MCF 10A (cell line): ENCODE results near the gene STARD8. TPM values are rescaled to one million over a fixed set of nuclear protein-coding genes. Genes with fewer than 3 reads are reported as not detected.

ENCODE experiments used
- BruUV-seq: library from RNA; stranded (reverse); fragments of 400-500 nt; replicated peaks from 2 replicates; lab custom pipeline; 2021; lab: Mats Ljungman, UMichigan
- CTCF ChIA-PET: fragments of 300-600 bp; sonication (Branson Sonifier 250); formaldehyde crosslinking; extraction: SDS; loops from one replicate; lab custom pipeline; 2021; ENCODE audit warnings: antibody characterized with exemption, inconsistent platforms; lab: Yijun Ruan, JAX
- POLR2A ChIA-PET: fragments of 300-600, 350-650 bp; sonication (Branson Sonifier 250); formaldehyde crosslinking; extraction: SDS; loops from one replicate; lab custom pipeline; 2020; ENCODE audit warnings: antibody characterized with exemption, inconsistent platforms; lab: Yijun Ruan, JAX
- DNase-seq: peaks from one replicate; pipeline ENCODE4 v3.0.0-alpha.2; 2018; ENCODE audit not compliant: unreplicated experiment
- H3K27ac Mint-ChIP-seq: one replicate; pipeline ENCODE4 v1.8.0; 2022; ENCODE audit warnings: mild to moderate bottlenecking, low read depth, mixed read lengths; ENCODE audit not compliant: unreplicated experiment
- H3K27me3 Mint-ChIP-seq: one replicate; pipeline ENCODE4 v1.8.0; 2022; ENCODE audit warnings: mixed read lengths; ENCODE audit not compliant: insufficient read depth, unreplicated experiment
- H3K36me3 Mint-ChIP-seq: one replicate; pipeline ENCODE4 v1.8.0; 2022; ENCODE audit warnings: mild to moderate bottlenecking, moderate library complexity, mixed read lengths; ENCODE audit not compliant: insufficient read depth, unreplicated experiment
- H3K4me1 Mint-ChIP-seq: one replicate; pipeline ENCODE4 v1.8.0; 2022; ENCODE audit warnings: mixed read lengths; ENCODE audit not compliant: insufficient read depth, unreplicated experiment
- H3K4me3 Mint-ChIP-seq: one replicate; pipeline ENCODE4 v1.8.0; 2022; ENCODE audit warnings: mild to moderate bottlenecking, moderate library complexity, mixed read lengths; ENCODE audit not compliant: unreplicated experiment
- H3K9me3 Mint-ChIP-seq: one replicate; pipeline ENCODE4 v1.8.0; 2022; ENCODE audit warnings: mixed read lengths; ENCODE audit not compliant: unreplicated experiment
- CTCF ChIP-seq: fragments of 200-600 bp; IDR thresholded peaks from one replicate; pipeline ENCODE4 v1.8.0; 2022; ENCODE audit warnings: antibody characterized with exemption, mild to moderate bottlenecking; ENCODE audit not compliant: unreplicated experiment
- intact Hi-C: fragments of 100-400 bp; cut with micrococcal nuclease; formaldehyde crosslinking; loops from 2 replicates; pipeline ENCODE4 v1.14.1; 2022
- total RNA-seq: library from RNA; stranded (reverse); gene quantifications from 2 replicates; pipeline ENCODE4 v1.2.3, GENCODE V29; 2022

The STARD8 gene
- total RNA-seq, 1 experiment from 2014 or later, result 1.0 TPM

GRCh38 chrX:68683580-68683979 is 36.1 kb downstream of the STARD8 start:
- POLR2A ChIA-PET, result no interaction called here
- intact Hi-C loops, result no loop called here
- Mint-ChIP-seq H3K4me3 (no peak overlapping the region), H3K27ac (no peak overlapping the region), H3K36me3 (no peaks in the 10 kb centered on the region), H3K4me1 (no peaks in the 10 kb centered on the region), H3K27me3 (peaks cover 44% of the 10 kb centered on the region), H3K9me3 (peaks cover 16% of the 10 kb centered on the region)
- CTCF ChIA-PET, result interaction anchor here (1.4 kb wide), 1 partner anchor 12 kb away, joined by 5 read pairs; no protein-coding TSS in a partner anchor
- BruUV-seq, result no TSS peak
- DNase-seq, result no peak
- no peak for TF ChIP-seq CTCF

GRCh38 chrX:68684291-68684918 is 36.9 kb downstream of the STARD8 start:
- TF ChIP-seq CTCF, result no peak
- Mint-ChIP-seq H3K27me3 (peaks cover 39% of the 10 kb centered on the region), H3K27ac (no peak overlapping the region), H3K36me3 (no peaks in the 10 kb centered on the region), H3K4me1 (no peaks in the 10 kb centered on the region), H3K4me3 (no peak overlapping the region), H3K9me3 (peaks cover 16% of the 10 kb centered on the region)
- DNase-seq, result no peak
- ChIA-PET CTCF (interaction anchor here (1.4 kb wide), 1 partner anchor 13 kb away, joined by 5 read pairs; no protein-coding TSS in a partner anchor), POLR2A (interaction anchor here (0.7 kb wide), 1 partner anchor 20 kb away, joined by 4 read pairs; no protein-coding TSS in a partner anchor)
- intact Hi-C loops, result no loop called here
- BruUV-seq, result no TSS peak

GRCh38 chrX:68684919-68685304 is 37.4 kb downstream of the STARD8 start:
- Mint-ChIP-seq H3K4me1 (no peaks in the 10 kb centered on the region), H3K4me3 (no peak overlapping the region), H3K27me3 (peaks cover 39% of the 10 kb centered on the region), H3K36me3 (no peaks in the 10 kb centered on the region), H3K27ac (no peak overlapping the region), H3K9me3 (peaks cover 16% of the 10 kb centered on the region)
- POLR2A ChIA-PET, result interaction anchor here (0.7 kb wide), 1 partner anchor 20 kb away, joined by 4 read pairs; no protein-coding TSS in a partner anchor
- CTCF ChIA-PET, result interaction anchor here (1.4 kb wide), 1 partner anchor 13 kb away, joined by 5 read pairs; no protein-coding TSS in a partner anchor
- no TSS peak for BruUV-seq
- no peak for DNase-seq
- intact Hi-C loops, result no loop called here
- TF ChIP-seq CTCF, result no peak

GRCh38 chrX:68685685-68686084 is 38.2 kb downstream of the STARD8 start:
- ChIA-PET POLR2A (no interaction called here), CTCF (interaction anchor here (0.5 kb wide), 1 partner anchor 25 kb away, joined by 3 read pairs; no protein-coding TSS in a partner anchor)
- no TSS peak for BruUV-seq
- H3K4me1 Mint-ChIP-seq, result no peaks in the 10 kb centered on the region
- peaks cover 39% of the 10 kb centered on the region for H3K27me3 Mint-ChIP-seq
- no peak overlapping the region for H3K4me3 Mint-ChIP-seq
- no peak for DNase-seq
- intact Hi-C loops, result no loop called here
- H3K9me3 Mint-ChIP-seq, result peaks cover 16% of the 10 kb centered on the region
- no peak for TF ChIP-seq CTCF
- H3K27ac Mint-ChIP-seq, result no peak overlapping the region
- no peaks in the 10 kb centered on the region for H3K36me3 Mint-ChIP-seq
